Esophagus muscularis mucosa (tissue), 3 donors: ENCODE data around the gene TIMP4.

ENCODE experiments used
- EP300 ChIP-seq: sonication (generic); formaldehyde crosslinking; IDR thresholded peaks from one replicate; pipeline ENCODE4 v1.6.1; 2017; ENCODE audit warnings: antibody characterized with exemption
- TF ChIP-seq, protein P1 (sequence below), 3 experiments: fragments of 200-600 bp in 2 of 3; fragments of 450-650 bp in 1 of 3; sonication (generic) in 2 of 3; IDR thresholded peaks; one replicate each; pipeline ENCODE4 v1.5.1; 2017 to 2019; ENCODE audit warnings: antibody characterized with exemption in 3 of 3, mild to moderate bottlenecking in 2 of 3, moderate library complexity in 1 of 3

DNA sequence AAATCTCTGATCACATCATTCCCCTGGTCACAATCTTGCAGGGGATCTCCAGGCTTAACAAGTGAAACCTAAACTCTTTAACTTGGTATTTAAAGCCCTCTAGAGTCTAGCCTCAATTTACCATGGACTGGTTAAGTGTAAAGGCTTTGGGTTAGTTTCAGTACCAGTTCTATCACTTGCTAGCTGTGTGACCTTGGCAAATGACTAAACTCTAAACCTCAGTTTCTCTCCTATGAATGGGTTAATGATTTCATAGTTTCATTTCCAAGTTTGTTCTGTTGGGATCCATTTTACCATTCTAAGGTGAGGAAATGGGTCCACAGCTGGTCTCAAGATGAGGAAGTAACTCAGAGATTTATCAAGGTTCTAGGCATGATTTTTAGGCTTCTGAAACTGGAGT, 38.8 kb upstream of the TIMP4 start:
- TF ChIP-seq, protein P1, sequence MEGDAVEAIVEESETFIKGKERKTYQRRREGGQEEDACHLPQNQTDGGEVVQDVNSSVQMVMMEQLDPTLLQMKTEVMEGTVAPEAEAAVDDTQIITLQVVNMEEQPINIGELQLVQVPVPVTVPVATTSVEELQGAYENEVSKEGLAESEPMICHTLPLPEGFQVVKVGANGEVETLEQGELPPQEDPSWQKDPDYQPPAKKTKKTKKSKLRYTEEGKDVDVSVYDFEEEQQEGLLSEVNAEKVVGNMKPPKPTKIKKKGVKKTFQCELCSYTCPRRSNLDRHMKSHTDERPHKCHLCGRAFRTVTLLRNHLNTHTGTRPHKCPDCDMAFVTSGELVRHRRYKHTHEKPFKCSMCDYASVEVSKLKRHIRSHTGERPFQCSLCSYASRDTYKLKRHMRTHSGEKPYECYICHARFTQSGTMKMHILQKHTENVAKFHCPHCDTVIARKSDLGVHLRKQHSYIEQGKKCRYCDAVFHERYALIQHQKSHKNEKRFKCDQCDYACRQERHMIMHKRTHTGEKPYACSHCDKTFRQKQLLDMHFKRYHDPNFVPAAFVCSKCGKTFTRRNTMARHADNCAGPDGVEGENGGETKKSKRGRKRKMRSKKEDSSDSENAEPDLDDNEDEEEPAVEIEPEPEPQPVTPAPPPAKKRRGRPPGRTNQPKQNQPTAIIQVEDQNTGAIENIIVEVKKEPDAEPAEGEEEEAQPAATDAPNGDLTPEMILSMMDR (IDR thresholded peaks at IDR 0.05) = no peak
- TF ChIP-seq EP300 = no peak
